NCI-H69 (cell line): ENCODE measurements around the gene DKK3.

ENCODE experiments used
- DNase-seq: peaks from one replicate; lab custom pipeline; 2025; lab: John Stamatoyannopoulos, UW

Gene DKK3

GRCh38 chr11:11981840-11982239 lies 26.6 kb downstream of the DKK3 start:
- DNase-seq: no peak

GRCh38 chr11:11981364-11981763 lies 27.1 kb downstream of the DKK3 start:
- peak; percentile 48 for DNase-seq

GRCh38 chr11:11980841-11981308 lies 27.6 kb downstream of the DKK3 start:
- no peak for DNase-seq

GRCh38 chr11:11980200-11980599 lies 28.2 kb downstream of the DKK3 start:
- DNase-seq: no peak

GRCh38 chr11:11979488-11980117 lies 28.8 kb downstream of the DKK3 start:
- DNase-seq: peak; percentile 27

GRCh38 chr11:11978792-11979487 lies 29.5 kb downstream of the DKK3 start:
- DNase-seq: peak; percentile 98

- DNase-seq: no peak
Observed at GRCh38 chr11:11978098-11978637, 30.3 kb downstream of the DKK3 start.

GRCh38 chr11:11977206-11977938 lies 31.1 kb downstream of the DKK3 start:
- peak; percentile 37 for DNase-seq

GRCh38 chr11:11976481-11977127 lies 31.8 kb downstream of the DKK3 start:
- peak; percentile 67 for DNase-seq

- peak; percentile 98 for DNase-seq
Observed at GRCh38 chr11:11975201-11976092, 33.0 kb downstream of the DKK3 start.

- DNase-seq: no peak
Observed at GRCh38 chr11:11973866-11974265, 34.6 kb downstream of the DKK3 start.

- DNase-seq: no peak
Observed at GRCh38 chr11:11973361-11973800, 35.0 kb downstream of the DKK3 start.

GRCh38 chr11:11972730-11973341 lies 35.6 kb downstream of the DKK3 start:
- DNase-seq: no peak

- DNase-seq: peak; percentile 85
Observed at GRCh38 chr11:11971906-11972547, 36.4 kb downstream of the DKK3 start.

- no peak for DNase-seq
Observed at GRCh38 chr11:11970556-11970955, 37.9 kb downstream of the DKK3 start.

GRCh38 chr11:11969380-11970215 lies 38.8 kb downstream of the DKK3 start:
- DNase-seq: no peak

- DNase-seq: peak; percentile 79
Observed at GRCh38 chr11:11968511-11969280, 39.7 kb downstream of the DKK3 start.
